Measurements from ENCODE around the gene PTGER2.

PTGER2 gene

DNA sequence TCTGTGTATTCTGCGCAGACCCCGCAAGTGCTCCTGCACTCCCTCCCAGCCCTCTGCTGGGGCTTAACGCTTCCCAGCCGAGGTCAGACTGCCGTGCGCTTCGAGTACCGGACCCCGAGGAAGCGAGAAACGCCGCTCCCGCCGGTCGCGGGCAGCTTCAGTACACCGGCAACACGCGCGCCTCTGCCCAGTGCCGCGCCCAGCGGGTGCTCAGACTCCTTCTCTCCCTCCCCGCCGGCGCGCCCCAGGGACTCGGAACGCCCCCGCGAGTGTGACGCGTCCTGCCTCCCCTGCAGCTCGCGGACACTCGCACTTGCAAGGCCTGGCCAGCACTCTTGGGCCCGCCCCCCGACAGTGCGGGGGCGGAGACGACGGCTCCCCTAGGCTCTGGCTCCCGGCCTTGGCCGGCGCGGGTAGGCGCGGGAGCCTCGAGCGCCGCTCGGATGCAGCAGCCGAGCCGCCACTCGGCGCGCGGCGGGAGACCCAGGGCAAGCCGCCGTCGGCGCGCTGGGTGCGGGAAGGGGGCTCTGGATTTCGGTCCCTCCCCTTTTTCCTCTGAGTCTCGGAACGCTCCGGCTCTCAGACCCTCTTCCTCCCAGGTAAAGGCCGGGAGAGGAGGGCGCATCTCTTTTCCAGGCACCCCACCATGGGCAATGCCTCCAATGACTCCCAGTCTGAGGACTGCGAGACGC is at the start of gene PTGER2:
Gene PTGER2, plus strand, starts transcription at position 410 of the 692 bp plus-strand sequence. Its CDS starts 237 bp downstream, at position 647.
- DNase-seq (ENCODE audit: low spot score) = peak; percentile 69

GRCh38 chr14:52265253-52265652 is 48.9 kb upstream of the PTGER2 start:
- DNase-seq (ENCODE audit: low spot score) = peak; percentile 36
- TF ChIP-seq CTCF (IDR thresholded peaks at IDR 0.05; ENCODE audit: extremely low read depth, missing control alignments) = no peak

More for the DNA sequence above, at the start of gene PTGER2:
- no peak for TF ChIP-seq CTCF (IDR thresholded peaks at IDR 0.05; ENCODE audit: extremely low read depth, missing control alignments)

- TF ChIP-seq CTCF (IDR thresholded peaks at IDR 0.05; ENCODE audit: extremely low read depth, missing control alignments) = no peak
- DNase-seq (ENCODE audit: low spot score) = no peak
Measured at GRCh38 chr14:52266179-52266578, 47.9 kb upstream of the PTGER2 start.

- DNase-seq (ENCODE audit: low spot score) = no peak
- TF ChIP-seq CTCF (IDR thresholded peaks at IDR 0.05; ENCODE audit: extremely low read depth, missing control alignments) = no peak
Measured at GRCh38 chr14:52266782-52267181, 47.3 kb upstream of the PTGER2 start.

DNA sequence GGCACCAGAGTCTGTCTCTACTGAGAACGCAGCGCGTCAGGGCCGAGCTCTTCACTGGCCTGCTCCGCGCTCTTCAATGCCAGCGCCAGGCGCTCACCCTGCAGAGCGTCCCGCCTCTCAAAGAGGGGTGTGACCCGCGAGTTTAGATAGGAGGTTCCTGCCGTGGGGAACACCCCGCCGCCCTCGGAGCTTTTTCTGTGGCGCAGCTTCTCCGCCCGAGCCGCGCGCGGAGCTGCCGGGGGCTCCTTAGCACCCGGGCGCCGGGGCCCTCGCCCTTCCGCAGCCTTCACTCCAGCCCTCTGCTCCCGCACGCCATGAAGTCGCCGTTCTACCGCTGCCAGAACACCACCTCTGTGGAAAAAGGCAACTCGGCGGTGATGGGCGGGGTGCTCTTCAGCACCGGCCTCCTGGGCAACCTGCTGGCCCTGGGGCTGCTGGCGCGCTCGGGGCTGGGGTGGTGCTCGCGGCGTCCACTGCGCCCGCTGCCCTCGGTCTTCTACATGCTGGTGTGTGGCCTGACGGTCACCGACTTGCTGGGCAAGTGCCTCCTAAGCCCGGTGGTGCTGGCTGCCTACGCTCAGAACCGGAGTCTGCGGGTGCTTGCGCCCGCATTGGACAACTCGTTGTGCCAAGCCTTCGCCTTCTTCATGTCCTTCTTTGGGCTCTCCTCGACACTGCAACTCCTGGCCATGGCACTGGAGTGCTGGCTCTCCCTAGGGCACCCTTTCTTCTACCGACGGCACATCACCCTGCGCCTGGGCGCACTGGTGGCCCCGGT is 46.4 kb upstream of the PTGER2 start, which contains the start of gene PTGDR:
Gene PTGDR, plus strand, starts transcription at position 198 of the 778 bp plus-strand sequence. Its CDS starts 117 bp downstream, at position 315.
- no peak for TF ChIP-seq CTCF (IDR thresholded peaks at IDR 0.05; ENCODE audit: extremely low read depth, missing control alignments)
- no peak for DNase-seq (ENCODE audit: low spot score)

DNA sequence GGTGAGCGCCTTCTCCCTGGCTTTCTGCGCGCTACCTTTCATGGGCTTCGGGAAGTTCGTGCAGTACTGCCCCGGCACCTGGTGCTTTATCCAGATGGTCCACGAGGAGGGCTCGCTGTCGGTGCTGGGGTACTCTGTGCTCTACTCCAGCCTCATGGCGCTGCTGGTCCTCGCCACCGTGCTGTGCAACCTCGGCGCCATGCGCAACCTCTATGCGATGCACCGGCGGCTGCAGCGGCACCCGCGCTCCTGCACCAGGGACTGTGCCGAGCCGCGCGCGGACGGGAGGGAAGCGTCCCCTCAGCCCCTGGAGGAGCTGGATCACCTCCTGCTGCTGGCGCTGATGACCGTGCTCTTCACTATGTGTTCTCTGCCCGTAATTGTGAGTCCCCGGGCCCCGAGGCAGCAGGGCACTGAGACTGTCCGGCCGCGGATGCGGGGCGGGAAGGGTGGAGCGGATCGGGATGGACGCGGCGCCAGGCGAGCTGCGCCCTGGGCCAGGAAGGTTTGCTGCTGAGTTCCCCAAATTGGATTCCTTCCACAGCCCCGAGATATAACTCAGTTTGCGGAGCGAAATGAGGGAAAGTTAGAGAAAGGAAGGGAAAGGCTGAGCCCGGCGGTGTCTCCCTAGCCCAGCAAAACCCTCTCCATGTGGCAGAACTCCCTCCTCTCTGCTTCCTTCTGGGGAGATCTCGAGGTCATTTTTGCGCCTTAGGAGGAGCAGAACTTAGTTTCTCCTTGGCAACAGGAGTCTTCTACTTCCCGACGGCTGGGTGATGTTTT is 45.6 kb upstream of the PTGER2 start:
- no peak for TF ChIP-seq CTCF (IDR thresholded peaks at IDR 0.05; ENCODE audit: extremely low read depth, missing control alignments)
- DNase-seq (ENCODE audit: low spot score) = no peak
